OCI-LY7 (cell line): ENCODE data around the gene CKAP2L. TPM values are rescaled to one million over a fixed set of nuclear protein-coding genes. Genes with fewer than 3 reads are reported as not detected.

Experiments used
- BruUV-seq: library from RNA; stranded (reverse); fragments of 400-500 nt; replicated peaks from 2 replicates; lab custom pipeline; 2021; lab: Mats Ljungman, UMichigan
- CTCF ChIA-PET: fragments of 300-600 bp; sonication (Branson Sonifier 250); formaldehyde crosslinking; loops from one replicate; lab custom pipeline; 2022; ENCODE audit warnings: antibody characterized with exemption; ENCODE audit not compliant: unreplicated experiment; lab: Charles Lee
- POLR2A ChIA-PET: fragments of 300-600 bp; sonication (Branson Sonifier 250); formaldehyde crosslinking; loops from one replicate; lab custom pipeline; 2022; ENCODE audit warnings: antibody characterized with exemption; lab: Charles Lee
- DNase-seq: peaks from one replicate; pipeline ENCODE4 v3.0.0-alpha.2; 2015; ENCODE audit warnings: low spot score
- H2AFZ ChIP-seq: fragments of 200-600 bp; sonication (generic), shearing (Covaris generic); 2 replicates; pipeline ENCODE4 v1.6.1; 2014; ENCODE audit warnings: mild to moderate bottlenecking, antibody characterized with exemption, low read length, moderate library complexity
- H3K27ac ChIP-seq: fragments of 200-600 bp; sonication (generic); 2 replicates; pipeline ENCODE4 v1.5.1; 2014; ENCODE audit warnings: mixed run types, low read depth, mild to moderate bottlenecking, moderate library complexity, low read length, inconsistent platforms; ENCODE audit not compliant: poor library complexity, severe bottlenecking
- H3K36me3 ChIP-seq: fragments of 200-600 bp; sonication (generic); 2 replicates; pipeline ENCODE4 v1.6.1; 2014; ENCODE audit warnings: mild to moderate bottlenecking, antibody characterized with exemption, low read length, moderate library complexity, mixed read lengths; ENCODE audit not compliant: insufficient read depth
- H3K4me1 ChIP-seq: fragments of 200-600 bp; sonication (generic); 2 replicates; pipeline ENCODE4 v1.5.1; 2014; ENCODE audit warnings: mild to moderate bottlenecking, low read length; ENCODE audit not compliant: insufficient read depth, poor library complexity, severe bottlenecking
- H3K4me2 ChIP-seq: fragments of 200-600 bp; sonication (generic); 2 replicates; pipeline ENCODE4 v1.6.1; 2014; ENCODE audit warnings: mild to moderate bottlenecking, low read length
- H3K4me3 ChIP-seq: fragments of 200-600 bp; sonication (generic); 2 replicates; pipeline ENCODE4 v1.5.1; 2014; ENCODE audit warnings: mild to moderate bottlenecking, low read depth, low read length; ENCODE audit not compliant: poor library complexity, severe bottlenecking
- H3K79me2 ChIP-seq: fragments of 200-600 bp; sonication (generic); 2 replicates; pipeline ENCODE4 v1.6.1; 2016; ENCODE audit warnings: low read depth, mild to moderate bottlenecking, low read length, moderate library complexity, mixed read lengths; ENCODE audit not compliant: insufficient read depth
- H3K9me2 ChIP-seq: fragments of 200-600 bp; sonication (generic); 2 replicates; pipeline ENCODE4 v1.6.1; 2016; ENCODE audit warnings: mild to moderate bottlenecking, low read length, mixed read lengths; ENCODE audit not compliant: insufficient read depth
- H3K9me3 ChIP-seq: fragments of 200-600 bp; sonication (generic); 2 replicates; pipeline ENCODE4 v1.6.1; 2014; ENCODE audit warnings: mild to moderate bottlenecking, mixed run types, low read length, mixed read lengths
- H4K20me1 ChIP-seq: fragments of 200-600 bp; sonication (generic); 2 replicates; pipeline ENCODE4 v1.6.1; 2014; ENCODE audit warnings: mild to moderate bottlenecking, antibody characterized with exemption, low read length, moderate library complexity, mixed read lengths; ENCODE audit not compliant: insufficient read depth
- EZH2phosphoT487 ChIP-seq: fragments of 200-600 bp; sonication (generic); IDR thresholded peaks from 2 replicates; pipeline ENCODE4 v1.6.1; 2018; ENCODE audit warnings: low read depth, borderline replicate concordance, mild to moderate bottlenecking, mixed run types, antibody characterized with exemption, low read length, moderate library complexity, mixed read lengths
- intact Hi-C: fragments of 100-400 bp; cut with micrococcal nuclease; formaldehyde crosslinking; loops from one replicate; pipeline ENCODE4 v1.10.0; 2022; ENCODE audit not compliant: unreplicated experiment
- total RNA-seq, 2 experiments: library from RNA; depleted of rRNA in 1 of 2; stranded (reverse); fragments of >200 nt in 1 of 2; shearing (Covaris generic) in 1 of 2; gene quantifications; 2 replicates each; pipeline ENCODE4 v1.2.3, GENCODE V29; 2014 to 2022
- TF ChIP-seq, protein P1 (sequence below): fragments of 200-600 bp; sonication (generic); conservative IDR thresholded peaks from 2 replicates; pipeline ENCODE4 v1.5.1; 2014; ENCODE audit warnings: mild to moderate bottlenecking, antibody characterized with exemption, low read length, moderate library complexity, mixed read lengths

Gene CKAP2L
- total RNA-seq, 2 experiments from 2014 or later, result 31.8 to 61.8 TPM

DNA sequence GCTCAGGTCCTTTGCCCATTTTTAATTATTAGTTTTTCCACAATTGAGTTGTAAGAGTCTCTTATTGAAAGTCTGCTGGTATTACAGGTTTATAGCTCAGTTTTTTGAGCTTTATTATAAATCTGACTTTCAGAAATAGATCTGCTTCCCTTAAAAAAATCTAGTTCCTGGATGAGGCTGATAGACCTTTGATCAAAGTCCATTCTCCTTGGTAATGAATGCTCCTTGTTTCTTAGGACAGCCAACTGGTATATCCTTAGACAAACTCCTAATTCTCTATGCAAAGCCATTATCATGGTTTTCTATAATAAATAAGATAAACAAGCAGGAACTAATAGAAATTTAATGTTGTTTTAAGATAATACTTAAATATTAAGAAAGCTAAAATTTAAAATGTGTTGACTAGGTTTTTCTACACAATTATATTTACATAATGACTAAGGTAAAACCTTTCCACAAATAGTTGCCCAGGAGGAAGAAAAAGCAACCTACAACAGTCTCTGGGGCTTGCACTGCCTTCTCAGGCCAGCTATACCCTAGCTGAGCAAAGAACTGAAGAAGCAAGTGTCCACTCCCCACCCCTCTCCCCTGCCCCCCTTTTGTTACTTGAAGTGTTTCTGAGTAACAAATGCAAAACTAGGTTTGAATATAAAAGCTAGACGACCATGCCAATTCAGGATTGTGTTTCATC is 26.7 kb downstream of the CKAP2L start:
- no peak overlapping the region for H3K4me2 ChIP-seq
- H3K9me2 ChIP-seq, result no peaks in the 10 kb centered on the region
- DNase-seq, result no peak
- intact Hi-C loops, result no loop called here
- H3K27ac ChIP-seq, result no peak overlapping the region
- POLR2A ChIA-PET, result interaction anchor here (0.6 to 0.9 kb wide), 2 partner anchors 26 to 113 kb away, joined by 3 read pairs; no protein-coding TSS in a partner anchor
- CTCF ChIA-PET, result interaction anchor here (0.6 kb wide), 2 partner anchors 534 to 753 kb away, joined by 3 to 5 read pairs; no protein-coding TSS in a partner anchor
- no peaks in the 10 kb centered on the region for H3K79me2 ChIP-seq
- H3K4me1 ChIP-seq, result no peaks in the 10 kb centered on the region
- peaks cover 65% of the 10 kb centered on the region for H3K36me3 ChIP-seq
- H3K9me3 ChIP-seq, result no peaks in the 10 kb centered on the region
- no peak overlapping the region for H2AFZ ChIP-seq
- TF ChIP-seq, protein P1, sequence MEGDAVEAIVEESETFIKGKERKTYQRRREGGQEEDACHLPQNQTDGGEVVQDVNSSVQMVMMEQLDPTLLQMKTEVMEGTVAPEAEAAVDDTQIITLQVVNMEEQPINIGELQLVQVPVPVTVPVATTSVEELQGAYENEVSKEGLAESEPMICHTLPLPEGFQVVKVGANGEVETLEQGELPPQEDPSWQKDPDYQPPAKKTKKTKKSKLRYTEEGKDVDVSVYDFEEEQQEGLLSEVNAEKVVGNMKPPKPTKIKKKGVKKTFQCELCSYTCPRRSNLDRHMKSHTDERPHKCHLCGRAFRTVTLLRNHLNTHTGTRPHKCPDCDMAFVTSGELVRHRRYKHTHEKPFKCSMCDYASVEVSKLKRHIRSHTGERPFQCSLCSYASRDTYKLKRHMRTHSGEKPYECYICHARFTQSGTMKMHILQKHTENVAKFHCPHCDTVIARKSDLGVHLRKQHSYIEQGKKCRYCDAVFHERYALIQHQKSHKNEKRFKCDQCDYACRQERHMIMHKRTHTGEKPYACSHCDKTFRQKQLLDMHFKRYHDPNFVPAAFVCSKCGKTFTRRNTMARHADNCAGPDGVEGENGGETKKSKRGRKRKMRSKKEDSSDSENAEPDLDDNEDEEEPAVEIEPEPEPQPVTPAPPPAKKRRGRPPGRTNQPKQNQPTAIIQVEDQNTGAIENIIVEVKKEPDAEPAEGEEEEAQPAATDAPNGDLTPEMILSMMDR, result no peak
- no peak for TF ChIP-seq EZH2phosphoT487
- BruUV-seq, result TSS peak; percentile 49
- H3K4me3 ChIP-seq, result no peak overlapping the region
- no peaks in the 10 kb centered on the region for H4K20me1 ChIP-seq

DNA sequence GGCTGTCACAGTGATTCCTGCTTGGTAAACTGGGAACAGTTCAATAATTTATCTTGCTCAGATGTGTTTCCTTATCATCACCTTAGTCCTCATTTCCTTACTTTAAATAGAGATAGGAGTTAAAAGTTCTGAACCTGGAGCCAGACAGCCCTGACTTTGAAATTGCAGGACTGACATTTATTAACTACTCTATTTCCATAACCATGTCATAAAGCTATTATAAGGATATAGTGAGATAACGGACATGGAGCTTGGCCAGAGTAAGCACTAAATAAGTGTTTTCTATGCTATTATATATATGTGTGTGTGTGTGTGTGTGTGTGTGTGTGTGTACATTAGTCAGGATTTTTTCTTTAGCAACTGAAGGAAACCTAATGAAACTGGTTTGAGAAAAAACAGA is 30.5 kb downstream of the CKAP2L start:
- Histone ChIP-seq H3K9me3 (no peaks in the 10 kb centered on the region), H4K20me1 (no peaks in the 10 kb centered on the region), H3K4me2 (no peak overlapping the region), H3K4me3 (no peak overlapping the region), H3K27ac (no peak overlapping the region), H3K4me1 (no peaks in the 10 kb centered on the region), H3K36me3 (peaks cover 27% of the 10 kb centered on the region), H2AFZ (no peak overlapping the region), H3K9me2 (no peaks in the 10 kb centered on the region), H3K79me2 (no peaks in the 10 kb centered on the region)
- ChIA-PET CTCF (no interaction called here), POLR2A (interaction anchor here (0.7 kb wide), 1 partner anchor 207 kb away, joined by 3 read pairs; no protein-coding TSS in a partner anchor)
- TF ChIP-seq, protein P1, result no peak
- intact Hi-C loops, result no loop called here
- BruUV-seq, result no TSS peak
- DNase-seq, result no peak

DNA sequence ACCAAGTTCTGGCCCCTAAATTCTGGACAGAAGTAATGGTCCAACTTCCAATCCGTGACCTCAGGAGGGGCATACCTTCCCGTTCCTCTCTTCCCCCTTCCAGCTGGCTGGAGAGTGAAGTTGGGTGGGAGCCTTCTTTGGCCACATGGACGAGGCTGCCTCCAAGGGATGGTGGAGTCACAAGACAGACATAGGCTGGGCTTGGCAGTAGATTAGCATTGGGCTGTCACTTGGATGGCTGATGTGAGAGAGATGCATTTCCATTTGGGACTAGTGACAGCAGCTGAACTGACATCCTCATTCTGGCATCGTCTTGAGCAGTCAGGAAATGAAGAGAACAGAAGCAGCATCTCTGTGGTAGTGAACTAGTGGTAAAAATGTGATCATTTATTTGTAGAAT is 31.0 kb downstream of the CKAP2L start:
- H3K4me1 ChIP-seq, result no peaks in the 10 kb centered on the region
- BruUV-seq, result no TSS peak
- ChIA-PET CTCF (no interaction called here), POLR2A (no interaction called here)
- no peaks in the 10 kb centered on the region for H3K9me3 ChIP-seq
- no peak overlapping the region for H3K27ac ChIP-seq
- H3K4me3 ChIP-seq, result no peak overlapping the region
- H2AFZ ChIP-seq, result no peak overlapping the region
- H3K36me3 ChIP-seq, result peaks cover 23% of the 10 kb centered on the region
- intact Hi-C loops, result no loop called here
- no peak for TF ChIP-seq EZH2phosphoT487
- TF ChIP-seq, protein P1, result no peak
- H3K79me2 ChIP-seq, result no peaks in the 10 kb centered on the region
- H3K4me2 ChIP-seq, result no peak overlapping the region
- H4K20me1 ChIP-seq, result no peaks in the 10 kb centered on the region
- DNase-seq, result no peak
- H3K9me2 ChIP-seq, result no peaks in the 10 kb centered on the region
